DND-41 (cell line): Measurements from ENCODE around the gene SMIM5.

Experiments
- ATAC-seq: fragments of 200-7000 bp; cut with Tn5 transposase; 3 replicates; pipeline ENCODE4 v1.9.1; 2021; ENCODE audit warnings: low read depth; ENCODE audit not compliant: insufficient read depth
- DNase-seq: peaks from one replicate; pipeline ENCODE4 v3.0.0-alpha.2; 2020
- H2AFZ ChIP-seq: 2 replicates; pipeline ENCODE4 v1.6.0; 2012; ENCODE audit warnings: low read depth, low read length
- H3K27ac ChIP-seq: 2 replicates; pipeline ENCODE4 v1.5.1; 2012; ENCODE audit warnings: low read length, inconsistent platforms
- H3K27me3 ChIP-seq: fragments of 200-600 bp; sonication (generic); 2 replicates; pipeline ENCODE4 v1.6.0; 2012; ENCODE audit warnings: low read length, mild to moderate bottlenecking, inconsistent platforms; ENCODE audit not compliant: insufficient read depth, poor library complexity
- H3K36me3 ChIP-seq: 2 replicates; pipeline ENCODE4 v1.5.1; 2012; ENCODE audit warnings: low read length, inconsistent platforms; ENCODE audit not compliant: insufficient read depth
- H3K4me1 ChIP-seq: 2 replicates; pipeline ENCODE4 v1.5.1; 2012; ENCODE audit warnings: mild to moderate bottlenecking, low read length; ENCODE audit not compliant: insufficient read depth
- H3K4me2 ChIP-seq: 2 replicates; pipeline ENCODE4 v1.6.0; 2012; ENCODE audit warnings: mild to moderate bottlenecking, moderate library complexity, low read length, inconsistent platforms; ENCODE audit not compliant: insufficient read depth
- H3K4me3 ChIP-seq, 2 experiments: fragments of 200-600 bp in 1 of 2; shearing (Covaris generic) in 1 of 2; 2 replicates each; pipeline ENCODE4 v1.5.1; 2012 to 2016; ENCODE audit warnings: inconsistent platforms in 2 of 2, low read length in 2 of 2, mild to moderate bottlenecking in 2 of 2, low read depth in 1 of 2, moderate library complexity in 1 of 2
- H3K79me2 ChIP-seq: 2 replicates; pipeline ENCODE4 v1.6.0; 2012; ENCODE audit warnings: low read length, inconsistent platforms; ENCODE audit not compliant: insufficient read depth
- H3K9ac ChIP-seq: 2 replicates; pipeline ENCODE4 v1.6.0; 2012; ENCODE audit warnings: low read depth, mild to moderate bottlenecking, inconsistent platforms, low read length, moderate library complexity
- H3K9me3 ChIP-seq: 2 replicates; pipeline ENCODE4 v1.5.1; 2012; ENCODE audit warnings: low read length, moderate library complexity, mild to moderate bottlenecking, inconsistent platforms; ENCODE audit not compliant: insufficient read depth, severe bottlenecking
- H4K20me1 ChIP-seq: 2 replicates; pipeline ENCODE4 v1.6.0; 2012; ENCODE audit warnings: low read length; ENCODE audit not compliant: insufficient read depth
- CTCF ChIP-seq: IDR thresholded peaks from 2 replicates; pipeline ENCODE4 v1.5.1; 2012; ENCODE audit warnings: borderline replicate concordance, low read length, moderate library complexity, mild to moderate bottlenecking; ENCODE audit not compliant: poor library complexity, severe bottlenecking; ENCODE audit errors: extremely low read depth
- EZH2 ChIP-seq: IDR thresholded peaks from 3 replicates; pipeline ENCODE4 v1.6.1; 2012; ENCODE audit warnings: borderline replicate concordance, low read depth, mild to moderate bottlenecking, moderate library complexity, low read length, inconsistent platforms; ENCODE audit not compliant: severe bottlenecking

Gene SMIM5

GRCh38 chr17:75645889-75646637, 12.8 kb downstream of the SMIM5 start:
- no peak; the same call in 2 of the 3 replicates for ATAC-seq
- Histone ChIP-seq H3K9ac (no peak overlapping the region), H3K27me3 (no peaks in the 10 kb centered on the region), H3K4me1 (no peaks in the 10 kb centered on the region), H3K4me2 (no peak overlapping the region), H3K36me3 (peaks cover 22% of the 10 kb centered on the region), H3K9me3 (no peaks in the 10 kb centered on the region), H2AFZ (no peak overlapping the region), H3K27ac (no peak overlapping the region), H4K20me1 (no peaks in the 10 kb centered on the region), H3K4me3 (no peak overlapping the region), H3K79me2 (no peaks in the 10 kb centered on the region)
- TF ChIP-seq EZH2 (no peak), CTCF (no peak)
- DNase-seq = no peak

- DNase-seq (no peak), ATAC-seq (no peak)
- Histone ChIP-seq H3K9me3 (no peaks in the 10 kb centered on the region), H3K36me3 (peaks cover 26% of the 10 kb centered on the region), H3K79me2 (no peaks in the 10 kb centered on the region), H2AFZ (no peak overlapping the region), H3K4me1 (no peaks in the 10 kb centered on the region), H3K4me3 (no peak overlapping the region), H3K27ac (no peak overlapping the region), H3K4me2 (no peak overlapping the region), H3K9ac (no peak overlapping the region), H4K20me1 (no peaks in the 10 kb centered on the region), H3K27me3 (no peaks in the 10 kb centered on the region)
- no peak for TF ChIP-seq EZH2
- no peak for TF ChIP-seq CTCF
These were observed 13.4 kb downstream of the SMIM5 start for GRCh38 chr17:75646638-75646992.

- no peak overlapping the region for H3K27ac ChIP-seq
- H3K4me3 ChIP-seq = no peak overlapping the region
- ATAC-seq = no peak
- no peak overlapping the region for H3K4me2 ChIP-seq
- no peaks in the 10 kb centered on the region for H3K9me3 ChIP-seq
- no peaks in the 10 kb centered on the region for H4K20me1 ChIP-seq
- no peaks in the 10 kb centered on the region for H3K27me3 ChIP-seq
- no peaks in the 10 kb centered on the region for H3K79me2 ChIP-seq
- no peak for TF ChIP-seq CTCF
- TF ChIP-seq EZH2 = no peak
- H2AFZ ChIP-seq = no peak overlapping the region
- no peak overlapping the region for H3K9ac ChIP-seq
- H3K4me1 ChIP-seq = no peaks in the 10 kb centered on the region
- DNase-seq = no peak
- peaks cover 26% of the 10 kb centered on the region for H3K36me3 ChIP-seq
These were observed 13.8 kb downstream of the SMIM5 start for GRCh38 chr17:75647061-75647460.
